ENCODE data around the gene PTPRN2.
"Not testable (repeated sequence)": the region's sequence is repeated elsewhere in the genome, so short reads cannot be mapped to it uniquely, and the experiment has no call there.

PTPRN2 gene

DNA sequence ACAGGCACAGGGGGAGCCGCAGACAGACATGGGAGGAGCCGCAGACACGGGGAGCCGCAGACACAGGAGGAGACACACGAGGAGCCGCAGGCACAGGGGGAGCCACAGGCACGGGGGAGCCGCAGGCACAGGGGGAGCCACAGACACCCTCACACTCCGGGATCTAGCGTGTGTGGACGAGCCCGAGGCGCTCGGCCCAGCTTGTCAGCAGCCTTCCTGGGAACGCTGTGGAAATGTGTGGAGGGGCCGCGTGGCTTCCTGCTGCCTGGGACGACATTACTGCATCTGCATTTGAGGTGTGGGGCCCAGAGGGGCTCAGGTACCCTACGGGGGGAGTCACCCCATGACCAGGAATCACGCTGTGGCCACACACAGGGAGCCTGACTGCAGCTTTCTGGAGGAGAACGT is 313.2 kb downstream of the PTPRN2 start:
- Mint-ChIP-seq H3K36me3 (ENCODE audit: insufficient read depth) (no peaks in the 10 kb centered on the region), H3K27ac (ENCODE audit: low read depth) (no peak overlapping the region), H3K27me3 (no peaks in the 10 kb centered on the region), H3K4me1 (no peaks in the 10 kb centered on the region), H3K9me3 (no peaks in the 10 kb centered on the region), H3K4me3 (no peak overlapping the region)
- ATAC-seq (replicated peaks; ENCODE audit: extremely low read depth, poor library complexity, severe bottlenecking) (no peak), DNase-seq (ENCODE audit: low spot score in 2 of 2) (no peak)

DNA sequence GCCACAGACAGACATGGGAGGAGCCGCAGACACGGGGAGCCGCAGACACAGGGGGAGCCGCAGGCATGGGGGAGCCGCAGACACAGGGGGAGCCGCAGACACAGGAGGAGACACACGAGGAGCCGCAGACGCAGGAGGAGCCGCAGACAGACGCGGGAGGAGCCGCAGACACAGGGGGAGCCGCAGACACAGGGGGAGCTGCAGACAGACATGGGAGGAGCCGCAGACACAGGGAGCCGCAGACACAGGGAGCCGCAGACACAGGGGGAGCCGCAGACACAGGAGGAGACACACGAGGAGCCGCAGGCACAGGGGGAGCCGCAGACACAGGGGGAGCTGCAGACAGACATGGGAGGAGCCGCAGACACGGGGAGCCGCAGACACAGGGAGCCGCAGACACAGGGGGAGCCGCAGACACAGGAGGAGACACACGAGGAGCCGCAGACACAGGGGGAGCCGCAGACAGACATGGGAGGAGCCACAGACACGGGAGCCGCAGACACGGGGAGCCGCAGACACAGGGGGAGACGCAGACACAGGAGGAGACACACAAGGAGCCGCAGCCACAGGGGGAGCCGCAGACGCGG is 313.8 kb downstream of the PTPRN2 start:
- H3K27ac Mint-ChIP-seq (ENCODE audit: low read depth); H3K36me3 Mint-ChIP-seq (ENCODE audit: insufficient read depth); DNase-seq (ENCODE audit: low spot score in 2 of 2); H3K4me3 Mint-ChIP-seq; H3K27me3 Mint-ChIP-seq; H3K4me1 Mint-ChIP-seq; ATAC-seq (replicated peaks; ENCODE audit: extremely low read depth, poor library complexity, severe bottlenecking); H3K9me3 Mint-ChIP-seq: not testable (repeated sequence)

DNA sequence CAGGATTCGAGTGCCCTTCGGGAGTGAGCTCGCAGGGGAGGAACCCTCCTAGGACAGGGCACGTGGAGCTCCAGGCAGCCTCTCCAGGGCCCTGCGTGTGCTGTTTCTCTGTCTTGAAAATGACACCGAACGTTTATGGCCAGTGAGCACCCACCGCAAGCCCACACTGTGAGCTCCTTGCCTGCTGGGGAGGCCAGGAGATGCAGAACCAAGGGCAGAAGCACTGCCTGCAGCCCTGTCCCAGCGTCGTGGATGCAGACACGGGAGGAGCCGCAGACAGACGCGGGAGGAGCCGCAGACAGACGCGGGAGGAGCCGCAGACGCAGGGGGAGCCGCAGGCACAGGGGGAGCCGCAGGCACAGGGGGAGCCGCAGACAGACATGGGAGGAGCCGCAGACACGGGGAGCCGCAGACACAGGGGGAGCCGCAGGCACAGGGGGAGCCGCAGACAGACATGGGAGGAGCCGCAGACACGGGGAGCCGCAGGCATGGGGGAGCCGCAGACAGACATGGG is 314.4 kb downstream of the PTPRN2 start:
- DNase-seq (ENCODE audit: low spot score in 2 of 2) (no peak), ATAC-seq (replicated peaks; ENCODE audit: extremely low read depth, poor library complexity, severe bottlenecking) (no peak)
- Mint-ChIP-seq H3K36me3 (ENCODE audit: insufficient read depth) (no peaks in the 10 kb centered on the region), H3K27ac (ENCODE audit: low read depth) (no peak overlapping the region), H3K27me3 (no peaks in the 10 kb centered on the region), H3K9me3 (no peaks in the 10 kb centered on the region), H3K4me3 (no peak overlapping the region), H3K4me1 (no peaks in the 10 kb centered on the region)

DNA sequence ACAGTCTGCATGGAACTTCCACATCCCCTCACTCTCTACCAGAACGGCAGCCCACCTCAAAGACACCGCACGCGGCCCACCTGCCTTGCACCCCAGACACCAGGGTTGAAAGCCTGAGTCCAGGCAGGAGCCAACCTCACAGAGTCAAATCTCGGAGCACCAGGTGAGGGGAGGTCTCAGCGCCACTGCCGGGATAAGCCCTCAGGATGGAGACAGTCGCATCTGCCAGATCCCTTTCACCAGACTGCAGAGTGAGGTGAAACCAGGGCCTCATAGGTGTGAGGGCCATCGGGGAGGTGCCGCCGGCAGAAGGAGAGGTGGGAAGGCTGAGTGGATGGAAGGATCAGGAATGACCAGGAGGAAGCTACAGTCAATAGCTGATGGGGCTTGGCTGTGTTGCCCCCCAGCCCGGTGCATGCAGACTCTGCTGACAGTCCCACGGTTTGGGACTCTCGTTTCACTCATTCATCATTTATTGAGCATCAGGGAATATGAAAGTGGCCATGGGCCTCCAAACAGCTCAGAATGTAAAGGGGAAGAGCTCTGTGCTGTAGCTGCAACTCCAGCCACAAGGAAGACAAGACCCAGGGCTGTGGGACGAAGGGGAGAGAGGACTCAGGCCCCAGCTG is 315.0 kb downstream of the PTPRN2 start:
- H3K9me3 Mint-ChIP-seq: no peaks in the 10 kb centered on the region
- no peaks in the 10 kb centered on the region for H3K27me3 Mint-ChIP-seq
- DNase-seq (ENCODE audit: low spot score in 2 of 2): no peak
- ATAC-seq (replicated peaks; ENCODE audit: extremely low read depth, poor library complexity, severe bottlenecking): no peak
- no peaks in the 10 kb centered on the region for H3K4me1 Mint-ChIP-seq
- no peaks in the 10 kb centered on the region for H3K36me3 Mint-ChIP-seq (ENCODE audit: insufficient read depth)
- H3K27ac Mint-ChIP-seq (ENCODE audit: low read depth): no peak overlapping the region
- H3K4me3 Mint-ChIP-seq: no peak overlapping the region

DNA sequence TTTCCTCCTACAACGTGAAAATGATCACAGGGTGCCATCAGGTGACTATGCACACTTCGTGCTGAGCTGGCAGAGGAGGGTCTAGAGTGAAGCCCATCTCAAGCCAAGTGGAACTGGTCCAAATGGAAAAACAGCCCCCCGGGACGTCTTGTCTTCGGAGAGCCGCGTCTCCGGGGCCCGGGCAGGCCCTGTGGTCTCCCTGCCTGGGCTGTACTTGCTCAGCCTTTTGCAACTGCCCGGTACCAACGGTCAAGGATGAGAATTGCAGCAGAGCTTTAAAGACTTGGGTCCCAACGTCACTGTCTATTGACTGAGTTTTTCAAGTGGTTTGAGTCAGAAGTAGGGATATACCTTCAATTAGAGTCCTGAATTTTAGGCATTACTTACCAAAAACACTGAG is 315.5 kb downstream of the PTPRN2 start:
- Mint-ChIP-seq H3K27me3 (no peaks in the 10 kb centered on the region), H3K36me3 (ENCODE audit: insufficient read depth) (no peaks in the 10 kb centered on the region), H3K9me3 (no peaks in the 10 kb centered on the region), H3K27ac (ENCODE audit: low read depth) (no peak overlapping the region), H3K4me1 (no peaks in the 10 kb centered on the region), H3K4me3 (no peak overlapping the region)
- DNase-seq (ENCODE audit: low spot score in 2 of 2) (no peak), ATAC-seq (replicated peaks; ENCODE audit: extremely low read depth, poor library complexity, severe bottlenecking) (no peak)

DNA sequence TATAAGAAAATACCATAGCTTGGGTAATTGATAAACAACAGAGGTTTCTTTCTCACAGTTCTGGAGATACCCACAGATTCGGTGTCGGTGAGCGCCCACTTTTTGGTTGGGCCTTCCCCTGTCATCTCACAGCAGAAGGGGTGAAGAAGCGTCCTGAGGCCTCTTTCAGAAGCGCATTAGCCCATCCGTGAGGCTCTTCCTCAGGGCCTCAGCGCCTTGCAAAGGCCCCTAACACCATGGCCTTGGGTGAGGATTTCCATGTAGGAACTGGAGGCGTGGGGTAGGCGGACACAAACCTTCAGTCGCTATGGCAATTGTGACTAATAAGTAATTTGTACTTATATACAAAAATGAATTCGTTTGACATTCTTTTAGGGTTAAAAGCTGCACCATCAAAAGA is 316.0 kb downstream of the PTPRN2 start:
- H3K4me1 Mint-ChIP-seq: no peaks in the 10 kb centered on the region
- no peaks in the 10 kb centered on the region for H3K9me3 Mint-ChIP-seq
- H3K27ac Mint-ChIP-seq (ENCODE audit: low read depth): no peak overlapping the region
- no peak overlapping the region for H3K4me3 Mint-ChIP-seq
- H3K27me3 Mint-ChIP-seq: no peaks in the 10 kb centered on the region
- ATAC-seq (replicated peaks; ENCODE audit: extremely low read depth, poor library complexity, severe bottlenecking): no peak
- DNase-seq (ENCODE audit: low spot score in 2 of 2): no peak
- H3K36me3 Mint-ChIP-seq (ENCODE audit: insufficient read depth): no peaks in the 10 kb centered on the region

DNA sequence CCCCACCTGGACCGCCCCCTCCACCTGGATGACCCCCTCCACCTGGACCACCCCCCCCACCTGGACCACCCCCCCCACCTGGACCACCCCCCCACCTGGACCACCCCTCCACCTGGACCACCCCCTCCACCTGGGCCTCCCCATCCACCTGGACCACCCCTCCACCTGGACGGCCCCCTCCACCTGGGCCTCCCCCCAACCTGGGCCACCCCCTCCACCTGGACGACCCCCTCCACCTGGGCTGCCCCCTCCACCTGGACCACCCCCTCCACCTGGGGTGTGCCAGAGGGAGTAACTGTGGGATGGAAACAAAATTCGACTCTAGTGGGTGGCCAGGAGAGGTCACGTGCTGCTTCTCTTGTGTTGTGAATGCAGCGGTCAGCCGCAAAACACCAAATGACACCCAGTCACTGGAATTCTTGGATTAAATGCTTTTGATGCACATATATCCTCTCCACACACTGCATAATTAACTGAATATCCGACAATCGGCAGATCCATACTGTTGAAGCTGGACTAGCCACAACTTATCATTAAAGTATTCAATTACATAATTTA is 316.7 kb downstream of the PTPRN2 start:
- no peaks in the 10 kb centered on the region for H3K9me3 Mint-ChIP-seq
- no peak overlapping the region for H3K27ac Mint-ChIP-seq (ENCODE audit: low read depth)
- H3K4me1 Mint-ChIP-seq: no peaks in the 10 kb centered on the region
- DNase-seq (ENCODE audit: low spot score in 2 of 2) (no peak), ATAC-seq (replicated peaks; ENCODE audit: extremely low read depth, poor library complexity, severe bottlenecking) (no peak)
- H3K4me3 Mint-ChIP-seq: no peak overlapping the region
- no peaks in the 10 kb centered on the region for H3K27me3 Mint-ChIP-seq
- H3K36me3 Mint-ChIP-seq (ENCODE audit: insufficient read depth): no peaks in the 10 kb centered on the region

DNA sequence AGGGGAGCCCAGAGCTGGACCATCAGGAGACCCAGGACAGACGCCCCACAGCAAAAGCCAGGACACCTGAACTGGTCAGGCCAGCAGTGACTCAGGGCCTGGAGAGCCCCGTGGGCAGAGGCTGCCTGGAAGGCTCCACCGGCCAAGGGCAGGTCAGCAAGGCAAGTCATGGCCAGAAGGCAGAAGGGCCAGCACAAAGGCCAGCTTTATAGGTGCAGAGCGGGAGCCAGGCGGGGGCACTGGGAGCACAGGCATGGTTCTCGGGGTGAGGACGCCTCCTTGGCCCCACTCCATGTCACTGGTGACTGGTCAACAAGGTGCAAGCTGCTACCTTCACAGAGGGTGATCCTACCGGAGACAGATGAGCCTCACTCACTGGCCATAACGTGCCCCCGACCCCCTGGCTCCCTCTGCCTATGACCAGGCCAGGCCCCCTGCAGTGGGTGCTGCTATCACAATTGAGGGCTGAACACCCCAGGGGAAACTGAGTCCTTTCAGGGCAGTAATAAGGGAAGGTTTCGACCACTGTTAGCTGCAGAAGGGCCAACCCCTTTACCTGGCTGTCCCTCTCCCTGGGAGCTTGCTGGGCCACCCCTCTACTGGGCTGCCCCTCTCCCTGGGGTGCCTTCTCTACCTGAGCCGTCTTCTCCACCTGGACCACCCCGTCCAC is 317.4 kb downstream of the PTPRN2 start:
- ATAC-seq (replicated peaks; ENCODE audit: extremely low read depth, poor library complexity, severe bottlenecking): no peak
- H3K27me3 Mint-ChIP-seq: no peaks in the 10 kb centered on the region
- no peak overlapping the region for H3K27ac Mint-ChIP-seq (ENCODE audit: low read depth)
- H3K4me3 Mint-ChIP-seq: no peak overlapping the region
- H3K36me3 Mint-ChIP-seq (ENCODE audit: insufficient read depth): no peaks in the 10 kb centered on the region
- no peak for DNase-seq (ENCODE audit: low spot score in 2 of 2)
- no peaks in the 10 kb centered on the region for H3K9me3 Mint-ChIP-seq
- no peaks in the 10 kb centered on the region for H3K4me1 Mint-ChIP-seq

DNA sequence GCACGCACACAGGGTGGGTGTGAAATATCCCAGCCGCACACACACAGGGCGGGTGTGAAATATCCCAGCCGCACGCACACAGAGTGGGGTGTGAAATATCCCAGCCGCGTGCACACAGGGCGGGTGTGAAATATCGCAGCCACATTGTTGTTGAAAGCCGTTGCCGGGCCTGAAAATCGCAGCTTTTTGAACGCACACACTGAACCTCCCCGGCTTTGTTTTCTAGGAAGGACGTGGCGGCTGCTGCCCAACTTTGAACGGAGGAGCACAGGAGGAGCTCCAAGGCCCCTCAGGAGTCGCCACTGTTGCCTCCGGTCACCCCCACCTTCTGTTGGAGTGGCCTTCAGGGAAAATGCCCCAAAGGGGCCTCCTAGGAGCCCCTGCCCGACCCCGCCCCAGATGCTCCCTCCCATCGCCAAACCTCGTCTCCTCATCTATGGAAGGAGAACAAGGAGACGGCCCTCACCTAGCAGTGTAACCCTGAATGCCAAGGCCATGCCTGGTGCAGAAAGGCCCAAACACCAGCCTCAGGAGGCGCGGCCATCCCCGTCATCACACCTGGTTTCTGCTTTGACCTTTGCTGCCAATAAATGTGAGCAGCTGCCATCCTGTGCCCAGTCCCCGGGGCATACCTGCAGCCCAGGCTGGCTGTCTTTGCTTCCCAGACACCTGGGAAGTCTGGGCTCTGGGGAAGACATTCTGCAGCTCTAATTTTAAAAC is 318.6 kb downstream of the PTPRN2 start:
- Mint-ChIP-seq H3K4me3 (no peak overlapping the region), H3K9me3 (no peaks in the 10 kb centered on the region), H3K36me3 (ENCODE audit: insufficient read depth) (no peaks in the 10 kb centered on the region), H3K27me3 (no peaks in the 10 kb centered on the region), H3K27ac (ENCODE audit: low read depth) (no peak overlapping the region), H3K4me1 (no peaks in the 10 kb centered on the region)
- ATAC-seq (replicated peaks; ENCODE audit: extremely low read depth, poor library complexity, severe bottlenecking): no peak
- DNase-seq (ENCODE audit: low spot score in 2 of 2): no peak

DNA sequence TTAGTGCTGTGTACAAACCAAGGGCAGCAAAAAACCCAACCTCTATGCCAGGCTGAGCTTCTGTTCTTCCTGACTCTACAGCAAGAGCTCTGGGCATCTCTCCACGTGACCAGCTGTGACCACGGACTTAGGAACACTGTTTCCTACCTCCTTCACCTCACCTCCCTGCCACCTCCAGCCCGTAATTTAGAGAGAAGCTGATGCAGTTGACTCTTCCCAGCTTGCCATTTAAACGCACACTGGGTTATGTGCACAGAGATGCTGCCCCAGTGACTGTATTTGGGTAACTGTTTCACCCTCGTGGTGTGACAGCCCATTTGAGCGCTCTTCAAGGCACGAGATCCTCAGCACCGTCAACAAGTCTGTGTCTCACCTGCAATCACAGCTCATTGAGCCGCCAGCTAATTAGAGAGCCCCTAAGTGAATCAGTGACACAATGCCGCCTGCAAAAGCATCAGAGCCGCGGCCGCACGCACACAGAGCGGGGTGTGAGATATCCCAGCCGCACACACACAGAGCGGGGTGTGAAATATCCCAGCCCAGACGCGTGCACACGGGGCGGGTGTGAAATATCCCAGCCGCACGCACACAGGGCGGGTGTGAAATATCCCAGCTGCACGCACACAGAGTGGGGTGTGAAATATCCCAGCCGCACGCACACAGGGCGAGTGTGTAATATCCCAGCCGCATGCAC is 319.7 kb downstream of the PTPRN2 start:
- ATAC-seq (replicated peaks; ENCODE audit: extremely low read depth, poor library complexity, severe bottlenecking): no peak
- no peak overlapping the region for H3K4me3 Mint-ChIP-seq
- no peaks in the 10 kb centered on the region for H3K36me3 Mint-ChIP-seq (ENCODE audit: insufficient read depth)
- H3K9me3 Mint-ChIP-seq: no peaks in the 10 kb centered on the region
- H3K27me3 Mint-ChIP-seq: no peaks in the 10 kb centered on the region
- no peaks in the 10 kb centered on the region for H3K4me1 Mint-ChIP-seq
- DNase-seq (ENCODE audit: low spot score in 2 of 2): no peak
- no peak overlapping the region for H3K27ac Mint-ChIP-seq (ENCODE audit: low read depth)

DNA sequence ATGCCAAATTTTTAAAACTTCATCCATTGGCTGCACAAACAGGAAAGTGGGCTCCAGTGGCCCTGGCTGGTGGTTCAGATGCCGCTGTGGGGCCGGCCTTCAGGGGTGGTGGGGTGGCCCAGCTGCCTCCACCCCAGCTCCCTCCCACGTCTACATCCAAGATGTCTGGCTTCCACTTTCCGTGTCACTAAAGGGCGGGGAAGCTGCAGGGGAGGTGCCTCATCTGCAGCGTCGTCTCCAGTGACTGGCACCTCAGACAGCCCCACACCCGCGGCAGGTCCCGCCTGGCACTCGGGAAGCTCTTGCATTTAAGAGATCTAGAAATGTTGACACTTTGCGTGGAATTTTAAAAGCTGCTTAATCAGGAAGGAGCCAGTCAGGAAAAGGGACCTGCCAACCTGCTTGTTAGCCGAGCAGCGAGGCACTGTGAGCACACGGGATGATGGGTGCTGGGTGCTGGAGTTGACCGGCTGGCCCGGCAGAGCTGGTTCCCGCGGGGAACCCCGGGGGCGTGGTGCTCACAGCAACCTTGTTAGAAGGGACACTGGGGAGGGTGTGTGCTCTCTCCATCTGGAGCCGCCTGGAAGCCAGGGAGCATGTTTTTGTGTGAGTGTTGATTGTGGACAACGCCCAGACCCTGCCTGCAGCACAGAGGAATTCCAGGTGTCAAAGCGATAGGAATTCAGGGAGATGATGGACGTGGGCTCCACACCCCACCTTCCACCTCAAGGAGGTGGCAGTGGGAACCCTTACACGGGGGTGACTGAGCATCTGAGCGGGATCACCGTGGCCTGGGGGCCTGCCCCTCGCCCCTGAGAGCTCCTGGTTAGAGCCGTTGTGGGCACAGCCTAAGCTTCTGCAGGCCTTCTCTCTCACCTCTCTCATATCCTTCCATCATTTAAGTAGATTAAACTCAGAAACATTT is 320.5 kb downstream of the PTPRN2 start:
- H3K4me1 Mint-ChIP-seq: no peaks in the 10 kb centered on the region
- no peaks in the 10 kb centered on the region for H3K9me3 Mint-ChIP-seq
- H3K27me3 Mint-ChIP-seq: no peaks in the 10 kb centered on the region
- no peak for ATAC-seq (replicated peaks; ENCODE audit: extremely low read depth, poor library complexity, severe bottlenecking)
- no peaks in the 10 kb centered on the region for H3K36me3 Mint-ChIP-seq (ENCODE audit: insufficient read depth)
- no peak overlapping the region for H3K27ac Mint-ChIP-seq (ENCODE audit: low read depth)
- no peak overlapping the region for H3K4me3 Mint-ChIP-seq
- DNase-seq (ENCODE audit: low spot score in 2 of 2): no peak

All from central memory CD8-positive, alpha-beta T cell (primary cell).